Stimulated activated CD4-positive, alpha-beta T cell treated with anti-CD3 and anti-CD28 coated beads, Interleukin-4, amount 100 ng/mL, for 1 hour (primary cell): ENCODE results near the gene MICU1.
"Not testable (repeated sequence)": the region's sequence is repeated elsewhere in the genome, so short reads cannot be mapped to it uniquely, and the experiment has no call there.

Experiments
- DNase-seq: peaks from one replicate; pipeline ENCODE4 v3.0.0-alpha.2; 2020

The MICU1 gene

GRCh38 chr10:72552857-72553256 is 73.0 kb downstream of the MICU1 start:
- no peak for DNase-seq

- DNase-seq = no peak
Observed at GRCh38 chr10:72550239-72550638, 75.6 kb downstream of the MICU1 start.

GRCh38 chr10:72545546-72545945 is 80.3 kb downstream of the MICU1 start:
- no peak for DNase-seq

GRCh38 chr10:72543855-72544254 is 82.0 kb downstream of the MICU1 start:
- not testable (repeated sequence) for DNase-seq

- no peak for DNase-seq
Observed at GRCh38 chr10:72542396-72542815, 83.5 kb downstream of the MICU1 start.

- DNase-seq = no peak
Observed at GRCh38 chr10:72541337-72541736, 84.5 kb downstream of the MICU1 start.

GRCh38 chr10:72540193-72540807 is 85.6 kb downstream of the MICU1 start:
- no peak for DNase-seq

GRCh38 chr10:72539137-72539536 is 86.7 kb downstream of the MICU1 start:
- no peak for DNase-seq

GRCh38 chr10:72525689-72526088 is 100.2 kb downstream of the MICU1 start:
- no peak for DNase-seq

GRCh38 chr10:72525277-72525676 is 100.6 kb downstream of the MICU1 start:
- DNase-seq = no peak

GRCh38 chr10:72524489-72524888 is 101.4 kb downstream of the MICU1 start:
- DNase-seq = no peak

- DNase-seq = no peak
Observed at GRCh38 chr10:72523932-72524396, 101.9 kb downstream of the MICU1 start.

GRCh38 chr10:72523062-72523461 is 102.8 kb downstream of the MICU1 start:
- DNase-seq = no peak

GRCh38 chr10:72517244-72517643 is 108.6 kb downstream of the MICU1 start:
- DNase-seq = no peak

- DNase-seq = no peak
Observed at GRCh38 chr10:72515455-72515854, 110.4 kb downstream of the MICU1 start.

- no peak for DNase-seq
Observed at GRCh38 chr10:72513910-72514309, 112.0 kb downstream of the MICU1 start.

- no peak for DNase-seq
Observed at GRCh38 chr10:72511459-72511858, 114.4 kb downstream of the MICU1 start.

- DNase-seq = no peak
Observed at GRCh38 chr10:72509941-72510340, 115.9 kb downstream of the MICU1 start.

GRCh38 chr10:72509206-72509799 is 116.6 kb downstream of the MICU1 start:
- DNase-seq = no peak

- DNase-seq = no peak
Observed at GRCh38 chr10:72508033-72508432, 117.8 kb downstream of the MICU1 start.

- DNase-seq = no peak
Observed at GRCh38 chr10:72506474-72506873, 119.4 kb downstream of the MICU1 start.

GRCh38 chr10:72505435-72505834 is 120.4 kb downstream of the MICU1 start:
- DNase-seq = no peak

GRCh38 chr10:72503694-72504438 is 122.0 kb downstream of the MICU1 start:
- no peak for DNase-seq

- DNase-seq = no peak
Observed at GRCh38 chr10:72503241-72503640, 122.6 kb downstream of the MICU1 start.
